Right lobe of liver (tissue), 6 donors: Measurements from ENCODE around the gene HOXA11. TPM values are rescaled to one million over a fixed set of nuclear protein-coding genes. Genes with fewer than 3 reads are reported as not detected.

ENCODE experiments used
- ATAC-seq, 4 donors: fragments of 200-7000 bp; cut with Tn5 transposase; one replicate each; pipeline ENCODE4 v1.9.1; 2020; ENCODE audit warnings: mild to moderate bottlenecking in 4 of 4, moderate library complexity in 4 of 4
- DNase-seq, 3 donors: peaks; one replicate each; pipeline ENCODE4 v3.0.0-alpha.2; 2020
- H3K27ac ChIP-seq, 3 donors: fragments of 200-600 bp; one replicate each; pipeline ENCODE4 v1.8.0; 2022
- H3K27me3 ChIP-seq, 2 donors: fragments of 200-600 bp; one replicate each; pipeline ENCODE4 v1.8.0; 2022
- H3K36me3 ChIP-seq, 4 donors: fragments of 200-600 bp; sonication (generic) in 1 of 4; one replicate each; pipeline versions ENCODE4 v1.5.1 to v1.8.0; 2017 to 2022; ENCODE audit warnings: control low read depth in 1 of 4
- H3K4me1 ChIP-seq, 4 donors: fragments of 200-600 bp; sonication (generic) in 1 of 4; one replicate each; pipeline versions ENCODE4 v1.5.1 to v1.8.0; 2017 to 2022; ENCODE audit warnings: control low read depth in 1 of 4
- H3K4me3 ChIP-seq, 3 donors: fragments of 200-600 bp; one replicate each; pipeline ENCODE4 v1.8.0; 2022
- H3K9me3 ChIP-seq, 4 donors: fragments of 200-600 bp; sonication (generic) in 1 of 4; one replicate each; pipeline versions ENCODE4 v1.5.1 to v1.8.0; 2017 to 2022; ENCODE audit warnings: control low read depth in 1 of 4
- CTCF ChIP-seq, 4 donors: fragments of 200-600 bp in 3 of 4; fragments of 450-650 bp in 1 of 4; IDR thresholded peaks; one replicate each; pipeline versions ENCODE4 v1.5.1 to v1.8.0; 2016 to 2022; ENCODE audit warnings: antibody characterized with exemption in 4 of 4, mild to moderate bottlenecking in 2 of 4
- POLR2A ChIP-seq: fragments of 450-650 bp; IDR thresholded peaks from one replicate; pipeline ENCODE4 v1.6.1; 2017; ENCODE audit warnings: antibody characterized with exemption, mild to moderate bottlenecking
- WGBS: methylation state at CpG from one replicate; pipeline ENCODE4 v1.1.6; 2018; ENCODE audit warnings: low coverage, low lambda C conversion rate; ENCODE audit not compliant: insufficient coverage; ENCODE audit errors: missing lambda C conversion rate; 5-methylcytosine and 5-hydroxymethylcytosine counted together
- intact Hi-C, 2 donors: fragments of 100-400 bp; cut with DNase I; formaldehyde crosslinking; loops; one replicate each; pipeline versions ENCODE4 v1.11.2 to v1.14.1; 2022
- total RNA-seq, 6 experiments: library from RNA; depleted of rRNA in 2 of 6; stranded (reverse); fragments of >200 nt in 2 of 6; fragmentation: NEBNext Ultra II Directional in 3 of 6; extraction: Animal tissue kit (Norgen Biotek cat#: 25700) in 3 of 6; gene quantifications; one replicate each; pipeline versions ENCODE4 v1.1.0 to v1.2.4, GENCODE V29; 2016 to 2023
- donor health status: DM: no; HTN: yes; CAD: no.
- donor health status: DM: no; HTN: no; CAD: no.
- donor health status: DM: no; HTN: no; CAD: no.
- donor health status: DM: no; HTN: yes; CAD: no.
- donor health status: DM: no; HTN: yes; CAD: no.

HOXA11 gene
- total RNA-seq, 6 experiments from 2014 or later: not detected

GRCh38 chr7:27160145-27160545 is 24.9 kb downstream of the HOXA11 start:
- Histone ChIP-seq H3K27ac (no peak overlapping the region), H3K4me3 (peak overlapping the region in 2 of 3 donors; percentile 57 to 60), H3K4me1 (peaks cover 0 to 15% (median 4%) of the 10 kb centered on the region in 4 donors), H3K27me3 (peaks cover 17 to 48% of the 10 kb centered on the region in 2 donors), H3K9me3 (no peaks in the 10 kb centered on the region), H3K36me3 (no peaks in the 10 kb centered on the region)
- DNase-seq (no peak), ATAC-seq (peak; percentile 1 to 11 (median 4))
- intact Hi-C loops: loop anchor here in 1 of 2 donors (10.0 kb wide), 1 partner anchor 65 kb away; the partner anchor contains the start of gene HOXA1
- TF ChIP-seq POLR2A: no peak
- no peak for TF ChIP-seq CTCF (IDR thresholded peaks at IDR 0.05)
- 14% methylated on average over 22 of the region's 23 CpGs for WGBS

- intact Hi-C loops: loop anchor here (5.0 to 10.0 kb wide), 3 partner anchors 65 to 785 kb away; partner anchors contain the start of gene HOXA1 (in 1 of the 2)
- 30% methylated on average over 21 of the region's 27 CpGs for WGBS
- H3K27ac ChIP-seq: no peak overlapping the region
Measured at GRCh38 chr7:27159266-27160144, 25.5 kb downstream of the HOXA11 start.

GRCh38 chr7:27158436-27159265 is 26.4 kb downstream of the HOXA11 start:
- H3K36me3 ChIP-seq: no peaks in the 10 kb centered on the region
- TF ChIP-seq POLR2A (no peak), CTCF (IDR thresholded peaks at IDR 0.05) (no peak)
- H3K27ac ChIP-seq: no peak overlapping the region
- no peaks in the 10 kb centered on the region for H3K9me3 ChIP-seq
- no peak for ATAC-seq
- WGBS: 7% methylated on average over 19 of the region's 35 CpGs
- DNase-seq: no peak
- intact Hi-C loops: loop anchor here (5.0 to 10.0 kb wide), 2 partner anchors 481 to 784 kb away; no protein-coding TSS in a partner anchor
- no peak overlapping the region for H3K4me3 ChIP-seq
- peaks cover 0 to 15% (median 6%) of the 10 kb centered on the region in 4 donors for H3K4me1 ChIP-seq
- H3K27me3 ChIP-seq: peaks cover 27 to 48% of the 10 kb centered on the region in 2 donors

More at GRCh38 chr7:27159266-27160144, 25.5 kb downstream of the HOXA11 start:
- TF ChIP-seq CTCF (IDR thresholded peaks at IDR 0.05) (no peak), POLR2A (no peak)
- Histone ChIP-seq H3K27me3 (peaks cover 19 to 48% of the 10 kb centered on the region in 2 donors), H3K36me3 (no peaks in the 10 kb centered on the region), H3K4me3 (no peak overlapping the region), H3K4me1 (peaks cover 0 to 15% (median 6%) of the 10 kb centered on the region in 4 donors), H3K9me3 (no peaks in the 10 kb centered on the region)
- ATAC-seq (no peak), DNase-seq (no peak)

GRCh38 chr7:27157702-27158431 is 27.2 kb downstream of the HOXA11 start:
- H3K36me3 ChIP-seq: no peaks in the 10 kb centered on the region
- H3K4me3 ChIP-seq: no peak overlapping the region
- no peaks in the 10 kb centered on the region for H3K9me3 ChIP-seq
- H3K27ac ChIP-seq: no peak overlapping the region
- no peak for TF ChIP-seq POLR2A
- no peak for TF ChIP-seq CTCF (IDR thresholded peaks at IDR 0.05)
- H3K27me3 ChIP-seq: peaks cover 29 to 50% of the 10 kb centered on the region in 2 donors
- ATAC-seq (no peak), DNase-seq (no peak)
- peaks cover 0 to 15% (median 6%) of the 10 kb centered on the region in 4 donors for H3K4me1 ChIP-seq
- intact Hi-C loops: loop anchor here (5.0 to 10.0 kb wide), 2 partner anchors 481 to 783 kb away; no protein-coding TSS in a partner anchor
- 8% methylated on average over 25 of the region's 30 CpGs for WGBS
